Endothelial cell of umbilical vein (primary cell): ENCODE measurements around the gene EIF3K.

ENCODE experiments used
- CTCF ChIP-seq, 2 donors: IDR thresholded peaks; 1 replicate in 1 of 2; 2 replicates in 1 of 2; pipeline ENCODE4 v1.5.1; 2011; ENCODE audit warnings: low read length in 2 of 2, mild to moderate bottlenecking in 2 of 2, moderate library complexity in 2 of 2, control low read depth in 1 of 2, inconsistent platforms in 1 of 2, low read depth in 1 of 2; ENCODE audit not compliant: insufficient read depth in 1 of 2; ENCODE audit errors: extremely low read depth in 1 of 2
- MYC ChIP-seq: IDR thresholded peaks from one replicate; pipeline ENCODE4 v1.6.1; 2011; ENCODE audit warnings: mild to moderate bottlenecking, low read depth, low read length
- POLR2A ChIP-seq: IDR thresholded peaks from 2 replicates; pipeline ENCODE4 v1.6.1; 2012; ENCODE audit warnings: low read depth, mild to moderate bottlenecking, control low read depth, low read length

GRCh38 chr19:38662537-38663155 lies 43.7 kb downstream of the EIF3K start:
- TF ChIP-seq POLR2A (no peak), CTCF (IDR thresholded peaks at IDR 0.05; ENCODE audit: extremely low read depth in 1 of 2, insufficient read depth in 1 of 2, low read depth in 1 of 2, low read length in 2 of 2) (no peak), MYC (no peak)
